SK-N-SH treated with all-trans-retinoic acid at 6 μM for 48 hours (cell line): ENCODE measurements around the gene RAPGEF4.

Experiments used
- CSRNP3 ChIP-seq: fragments of 250-450 bp; sonication (Bioruptor Pico); IDR thresholded peaks from 2 replicates; pipeline ENCODE4 v1.5.1; 2021; ENCODE audit warnings: mild to moderate bottlenecking, moderate library complexity
- ESRRG ChIP-seq: fragments of 250-450 bp; sonication (Bioruptor Pico); IDR thresholded peaks from 2 replicates; pipeline ENCODE4 v1.6.1; 2021; ENCODE audit warnings: mild to moderate bottlenecking
- ISL1 ChIP-seq: fragments of 250-450 bp; sonication (Bioruptor Pico); IDR thresholded peaks from 2 replicates; pipeline ENCODE4 v2.1.2; 2022; ENCODE audit warnings: mild to moderate bottlenecking, moderate library complexity
- OSR1 ChIP-seq: fragments of 250-450 bp; sonication (Bioruptor Pico); IDR thresholded peaks from 2 replicates; pipeline ENCODE4 v1.8.0; 2022; ENCODE audit warnings: moderate library complexity, mild to moderate bottlenecking, inconsistent platforms
- PATZ1 ChIP-seq: fragments of 250-450 bp; sonication (Bioruptor Pico); IDR thresholded peaks from 2 replicates; pipeline ENCODE4 v1.8.0; 2020; ENCODE audit warnings: mild to moderate bottlenecking, moderate library complexity, borderline replicate concordance
- PPARA ChIP-seq: fragments of 250-450 bp; sonication (Bioruptor Pico); IDR thresholded peaks from 2 replicates; pipeline ENCODE4 v1.5.0; 2020; ENCODE audit warnings: mild to moderate bottlenecking, borderline replicate concordance
- TSHZ2 ChIP-seq: fragments of 250-450 bp; sonication (Bioruptor Pico); IDR thresholded peaks from 2 replicates; pipeline ENCODE4 v1.5.0; 2020; ENCODE audit warnings: mild to moderate bottlenecking, moderate library complexity
- ZFP30 ChIP-seq: fragments of 450-650 bp; formaldehyde crosslinking; IDR thresholded peaks from 2 replicates; pipeline ENCODE4 v1.5.0; 2022; ENCODE audit warnings: mild to moderate bottlenecking, moderate library complexity
- ZNF70 ChIP-seq: fragments of 450-650 bp; formaldehyde crosslinking; IDR thresholded peaks from 2 replicates; pipeline ENCODE4 v1.5.0; 2020; ENCODE audit warnings: mild to moderate bottlenecking, moderate library complexity
- ZNF8 ChIP-seq: fragments of 450-650 bp; formaldehyde crosslinking; IDR thresholded peaks from 2 replicates; pipeline ENCODE4 v1.5.0; 2020; ENCODE audit warnings: mild to moderate bottlenecking, moderate library complexity
- TF ChIP-seq, protein P1 (sequence below): fragments of 250-450 bp; sonication (Bioruptor Pico); IDR thresholded peaks from 2 replicates; pipeline ENCODE4 v1.8.0; 2021; ENCODE audit warnings: low read depth, mild to moderate bottlenecking, moderate library complexity, borderline replicate concordance
- TF ChIP-seq, protein P2 (sequence below): fragments of 250-450 bp; sonication (Bioruptor Pico); IDR thresholded peaks from 2 replicates; pipeline ENCODE4 v1.5.1; 2020; ENCODE audit warnings: low read depth, mild to moderate bottlenecking, moderate library complexity

- TF ChIP-seq CSRNP3 (CRISPR knock-in tag) (no peak), ZNF70 (no peak), ZFP30 (CRISPR knock-in tag) (no peak), OSR1 (CRISPR knock-in tag) (no peak), ISL1 (CRISPR knock-in tag) (no peak), TSHZ2 (CRISPR knock-in tag) (no peak), ESRRG (CRISPR knock-in tag) (no peak), PPARA (CRISPR knock-in tag) (no peak), ZNF8 (CRISPR knock-in tag) (no peak), PATZ1 (CRISPR knock-in tag) (no peak)
- TF ChIP-seq, protein P1, sequence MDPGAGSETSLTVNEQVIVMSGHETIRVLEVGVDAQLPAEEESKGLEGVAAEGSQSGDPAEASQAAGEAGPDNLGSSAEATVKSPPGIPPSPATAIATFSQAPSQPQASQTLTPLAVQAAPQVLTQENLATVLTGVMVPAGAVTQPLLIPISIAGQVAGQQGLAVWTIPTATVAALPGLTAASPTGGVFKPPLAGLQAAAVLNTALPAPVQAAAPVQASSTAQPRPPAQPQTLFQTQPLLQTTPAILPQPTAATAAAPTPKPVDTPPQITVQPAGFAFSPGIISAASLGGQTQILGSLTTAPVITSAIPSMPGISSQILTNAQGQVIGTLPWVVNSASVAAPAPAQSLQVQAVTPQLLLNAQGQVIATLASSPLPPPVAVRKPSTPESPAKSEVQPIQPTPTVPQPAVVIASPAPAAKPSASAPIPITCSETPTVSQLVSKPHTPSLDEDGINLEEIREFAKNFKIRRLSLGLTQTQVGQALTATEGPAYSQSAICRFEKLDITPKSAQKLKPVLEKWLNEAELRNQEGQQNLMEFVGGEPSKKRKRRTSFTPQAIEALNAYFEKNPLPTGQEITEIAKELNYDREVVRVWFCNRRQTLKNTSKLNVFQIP (CRISPR knock-in tag), result no peak
- TF ChIP-seq, protein P2, sequence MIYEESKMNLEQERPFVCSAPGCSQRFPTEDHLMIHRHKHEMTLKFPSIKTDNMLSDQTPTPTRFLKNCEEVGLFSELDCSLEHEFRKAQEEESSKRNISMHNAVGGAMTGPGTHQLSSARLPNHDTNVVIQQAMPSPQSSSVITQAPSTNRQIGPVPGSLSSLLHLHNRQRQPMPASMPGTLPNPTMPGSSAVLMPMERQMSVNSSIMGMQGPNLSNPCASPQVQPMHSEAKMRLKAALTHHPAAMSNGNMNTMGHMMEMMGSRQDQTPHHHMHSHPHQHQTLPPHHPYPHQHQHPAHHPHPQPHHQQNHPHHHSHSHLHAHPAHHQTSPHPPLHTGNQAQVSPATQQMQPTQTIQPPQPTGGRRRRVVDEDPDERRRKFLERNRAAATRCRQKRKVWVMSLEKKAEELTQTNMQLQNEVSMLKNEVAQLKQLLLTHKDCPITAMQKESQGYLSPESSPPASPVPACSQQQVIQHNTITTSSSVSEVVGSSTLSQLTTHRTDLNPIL (CRISPR knock-in tag), result no peak
Measured at GRCh38 chr2:172726172-172726735, 9.4 kb upstream of the RAPGEF4 start.
